HG03460 (cell line): ENCODE data around the gene ASTN2.

Source experiments
- ATAC-seq: cut with Tn5 transposase; IDR thresholded peaks from one replicate; pipeline ENCODE4 v1.9.1; 2021; ENCODE audit not compliant: unreplicated experiment

The ASTN2 gene

GRCh38 chr9:117250610-117251215 is 164.1 kb downstream of the ASTN2 start:
- ATAC-seq, result no peak

GRCh38 chr9:117249799-117250198 is 165.1 kb downstream of the ASTN2 start:
- ATAC-seq, result no peak

GRCh38 chr9:117247266-117247665 is 167.6 kb downstream of the ASTN2 start:
- ATAC-seq, result no peak

- no peak for ATAC-seq
Observed at GRCh38 chr9:117245175-117245829, 169.6 kb downstream of the ASTN2 start.

- ATAC-seq, result no peak
Observed at GRCh38 chr9:117242082-117242481, 172.8 kb downstream of the ASTN2 start.

- no peak for ATAC-seq
Observed at GRCh38 chr9:117239428-117239827, 175.4 kb downstream of the ASTN2 start.

- ATAC-seq, result no peak
Observed at GRCh38 chr9:117234103-117234502, 180.8 kb downstream of the ASTN2 start.

GRCh38 chr9:117233016-117233415 is 181.8 kb downstream of the ASTN2 start:
- ATAC-seq, result no peak

GRCh38 chr9:117232281-117232680 is 182.6 kb downstream of the ASTN2 start:
- ATAC-seq, result no peak

GRCh38 chr9:117231012-117231411 is 183.8 kb downstream of the ASTN2 start:
- ATAC-seq, result no peak

- no peak for ATAC-seq
Observed at GRCh38 chr9:117224695-117225094, 190.2 kb downstream of the ASTN2 start.

GRCh38 chr9:117218951-117219350 is 195.9 kb downstream of the ASTN2 start:
- ATAC-seq, result no peak

GRCh38 chr9:117214416-117214815 is 200.4 kb downstream of the ASTN2 start:
- ATAC-seq, result no peak

- ATAC-seq, result no peak
Observed at GRCh38 chr9:117211280-117211679, 203.6 kb downstream of the ASTN2 start.

GRCh38 chr9:117205806-117206205 is 209.1 kb downstream of the ASTN2 start:
- no peak for ATAC-seq

- ATAC-seq, result no peak
Observed at GRCh38 chr9:117204971-117205370, 209.9 kb downstream of the ASTN2 start.

GRCh38 chr9:117191504-117192261 is 223.2 kb downstream of the ASTN2 start:
- ATAC-seq, result no peak

- no peak for ATAC-seq
Observed at GRCh38 chr9:117189121-117189520, 225.7 kb downstream of the ASTN2 start.

GRCh38 chr9:117188394-117188793 is 226.5 kb downstream of the ASTN2 start:
- ATAC-seq, result no peak

GRCh38 chr9:117187498-117187897 is 227.4 kb downstream of the ASTN2 start:
- ATAC-seq, result no peak

- ATAC-seq, result no peak
Observed at GRCh38 chr9:117184173-117184572, 230.7 kb downstream of the ASTN2 start.

GRCh38 chr9:117182046-117182445 is 232.8 kb downstream of the ASTN2 start:
- ATAC-seq, result no peak
